Activated CD4-positive, alpha-beta T cell treated with anti-CD3 and anti-CD28 coated beads, Interleukin-2, Interleukin-6, amounts not matched to agents 100 ng/mL and 50 ng/mL, durations not matched to agents 16 hours and 8 hours (primary cell): ENCODE results near the gene SNX9.
"Not testable (repeated sequence)": the region's sequence is repeated elsewhere in the genome, so short reads cannot be mapped to it uniquely, and the experiment has no call there.

Source experiments
- DNase-seq: peaks from one replicate; pipeline ENCODE4 v3.0.0-alpha.2; 2020

The SNX9 gene

GRCh38 chr6:157832250-157832967 lies 9.4 kb downstream of the SNX9 start:
- no peak for DNase-seq

- no peak for DNase-seq
Measured at GRCh38 chr6:157834549-157834948, 11.5 kb downstream of the SNX9 start.

GRCh38 chr6:157838718-157839430 lies 15.8 kb downstream of the SNX9 start:
- no peak for DNase-seq

GRCh38 chr6:157839606-157840005 lies 16.6 kb downstream of the SNX9 start:
- DNase-seq = no peak

- DNase-seq = no peak
Measured at GRCh38 chr6:157840261-157840660, 17.2 kb downstream of the SNX9 start.

- no peak for DNase-seq
Measured at GRCh38 chr6:157840776-157841175, 17.7 kb downstream of the SNX9 start.

- DNase-seq = peak; percentile 30
Measured at GRCh38 chr6:157841211-157841840, 18.3 kb downstream of the SNX9 start.

GRCh38 chr6:157842212-157842611 lies 19.2 kb downstream of the SNX9 start:
- DNase-seq = no peak

GRCh38 chr6:157844196-157844595 lies 21.1 kb downstream of the SNX9 start:
- DNase-seq = peak; percentile 16

GRCh38 chr6:157845493-157846259 lies 22.6 kb downstream of the SNX9 start:
- DNase-seq = peak; percentile 34

GRCh38 chr6:157847846-157848245 lies 24.8 kb downstream of the SNX9 start:
- no peak for DNase-seq

GRCh38 chr6:157848693-157849092 lies 25.6 kb downstream of the SNX9 start:
- no peak for DNase-seq

- DNase-seq = no peak
Measured at GRCh38 chr6:157849288-157850017, 26.4 kb downstream of the SNX9 start.

GRCh38 chr6:157850030-157850429 lies 27.0 kb downstream of the SNX9 start:
- no peak for DNase-seq

GRCh38 chr6:157853018-157853805 lies 30.2 kb downstream of the SNX9 start:
- no peak for DNase-seq

- no peak for DNase-seq
Measured at GRCh38 chr6:157853902-157854502, 31.0 kb downstream of the SNX9 start.

- DNase-seq = no peak
Measured at GRCh38 chr6:157855325-157855724, 32.3 kb downstream of the SNX9 start.

- not testable (repeated sequence) for DNase-seq
Measured at GRCh38 chr6:157855804-157856203, 32.8 kb downstream of the SNX9 start.

- not testable (repeated sequence) for DNase-seq
Measured at GRCh38 chr6:157858664-157859063, 35.6 kb downstream of the SNX9 start.

GRCh38 chr6:157859775-157860504 lies 36.9 kb downstream of the SNX9 start:
- DNase-seq = no peak
